NCI-H2196 treated with DMSO at 0.1 percent for 48 hours (cell line): ENCODE results near the gene MYO7B.

Experiments used
- DNase-seq: peaks from one replicate; lab custom pipeline; 2025; ENCODE audit not compliant: unreplicated experiment; lab: John Stamatoyannopoulos, UW

MYO7B gene

GRCh38 chr2:127586136-127586535 is 50.7 kb downstream of the MYO7B start:
- DNase-seq, result no peak

GRCh38 chr2:127586746-127587295 is 51.3 kb downstream of the MYO7B start:
- DNase-seq, result no peak

DNA sequence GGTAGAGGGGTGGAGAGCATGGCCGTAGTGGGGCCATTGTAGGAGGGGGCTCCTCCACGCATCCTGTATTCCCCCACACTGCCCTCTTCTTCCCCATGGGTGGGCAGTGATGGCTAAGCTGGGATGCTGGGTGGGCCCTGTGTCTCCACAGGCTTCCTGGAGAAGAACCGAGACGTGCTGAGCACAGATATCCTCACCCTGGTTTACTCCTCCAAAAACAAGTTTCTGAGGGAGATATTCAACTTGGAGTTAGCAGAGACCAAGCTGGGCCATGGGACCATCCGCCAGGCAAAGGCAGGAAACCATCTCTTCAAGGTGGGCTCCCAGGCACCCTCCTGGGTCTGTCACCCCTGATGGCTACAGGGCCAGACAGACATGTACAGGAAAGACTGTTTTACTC is 52.8 kb downstream of the MYO7B start:
- DNase-seq, result no peak

- DNase-seq, result no peak
Measured at GRCh38 chr2:127589358-127589757, 53.9 kb downstream of the MYO7B start.

DNA sequence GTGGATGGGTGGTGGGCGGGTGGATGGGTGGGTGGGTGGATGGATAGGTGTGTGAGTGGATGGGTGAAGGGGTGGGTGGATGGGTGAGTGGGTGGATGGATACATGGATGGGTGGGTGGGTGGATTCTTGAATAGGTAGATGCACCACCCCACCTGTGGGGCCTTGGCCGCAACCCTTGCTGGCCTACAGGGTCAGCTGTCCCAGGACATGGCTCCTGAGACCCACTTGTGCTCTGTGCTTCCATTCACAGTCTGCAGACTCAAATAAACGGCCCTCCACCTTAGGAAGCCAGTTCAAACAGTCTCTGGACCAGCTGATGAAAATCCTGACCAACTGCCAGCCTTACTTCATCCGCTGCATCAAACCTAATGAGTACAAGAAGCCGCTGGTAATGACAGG is 54.4 kb downstream of the MYO7B start:
- no peak for DNase-seq

- no peak for DNase-seq
Measured at GRCh38 chr2:127590386-127591190, 55.1 kb downstream of the MYO7B start.

DNA sequence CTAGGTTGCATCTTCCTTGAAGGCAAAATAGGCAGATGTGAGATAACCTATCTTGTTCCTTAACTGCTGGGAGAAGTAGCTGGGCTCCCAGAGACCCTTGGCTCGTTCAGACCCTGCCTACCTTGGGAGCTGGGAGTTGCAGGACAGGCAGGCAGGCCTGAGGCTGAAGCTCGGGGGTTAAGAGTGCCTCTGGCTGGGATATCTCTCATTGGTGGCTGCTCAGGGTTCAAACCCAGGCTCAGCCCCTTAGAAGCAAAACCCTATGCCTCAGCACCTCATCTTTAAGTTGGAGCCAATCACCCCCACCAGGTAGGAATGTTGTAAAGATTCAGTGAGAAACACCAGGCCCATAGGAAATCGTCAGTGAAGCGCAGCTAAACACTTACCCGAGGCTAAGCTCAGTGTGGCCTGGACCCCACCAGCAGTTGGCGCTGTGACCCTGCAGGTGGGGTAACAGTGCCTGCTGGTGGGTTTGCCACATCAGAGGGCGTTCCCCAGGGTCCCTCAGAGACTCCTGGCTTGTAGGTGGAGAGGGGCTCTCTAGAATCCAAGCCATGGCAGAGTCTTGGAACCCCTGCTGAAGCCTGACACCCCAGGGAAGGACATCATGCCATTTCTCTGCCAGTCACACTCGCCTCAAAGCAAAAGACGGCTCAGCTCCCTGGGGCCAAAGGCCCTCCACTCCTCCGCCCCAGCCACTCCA is 55.9 kb downstream of the MYO7B start:
- DNase-seq, result no peak

DNA sequence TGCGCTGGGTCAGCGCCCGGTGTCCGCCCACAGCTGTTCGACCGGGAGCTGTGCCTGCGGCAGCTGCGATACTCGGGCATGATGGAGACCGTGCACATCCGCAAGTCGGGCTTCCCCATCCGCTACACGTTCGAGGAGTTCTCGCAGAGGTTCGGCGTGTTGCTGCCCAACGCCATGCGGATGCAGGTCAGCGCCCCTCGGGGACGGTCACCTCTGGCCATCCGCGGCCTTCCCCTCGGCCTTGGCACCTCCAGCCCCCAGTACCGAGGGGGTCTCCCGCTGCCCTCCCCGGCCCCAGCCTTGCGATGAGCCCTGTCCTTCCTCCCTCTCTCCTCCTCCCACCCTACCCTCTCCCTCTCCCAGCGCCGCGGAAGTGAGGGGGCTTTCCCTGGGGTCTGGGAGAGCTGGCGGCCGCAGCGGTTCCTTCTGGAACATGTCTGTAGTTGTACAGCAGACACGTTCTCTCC is 57.3 kb downstream of the MYO7B start:
- no peak for DNase-seq

- DNase-seq, result no peak
Measured at GRCh38 chr2:127593228-127594115, 58.0 kb downstream of the MYO7B start.

DNA sequence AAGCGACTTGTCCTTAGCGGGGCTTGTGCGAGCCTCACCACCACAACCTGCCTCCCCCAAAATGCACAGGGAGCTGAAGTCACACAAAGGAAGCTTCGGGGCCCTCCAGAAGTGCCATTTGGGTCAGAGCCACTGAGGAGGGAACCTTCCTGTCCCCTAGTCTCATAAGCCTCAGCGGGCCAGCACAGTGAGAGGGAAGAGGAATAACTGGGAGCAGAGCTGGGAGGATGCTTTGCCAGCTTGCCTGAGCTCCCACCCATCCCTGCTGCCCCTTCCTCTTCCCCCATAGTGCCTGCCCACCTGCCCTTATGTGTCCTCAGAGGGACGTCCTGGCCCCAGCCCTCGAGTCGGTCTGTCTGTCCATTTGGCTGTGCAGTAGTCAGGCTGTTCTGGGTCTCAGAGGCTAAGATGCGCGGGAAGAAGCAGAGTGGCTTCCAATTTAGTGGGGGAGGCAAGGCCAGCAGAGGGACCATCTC is 58.7 kb downstream of the MYO7B start:
- no peak for DNase-seq

DNA sequence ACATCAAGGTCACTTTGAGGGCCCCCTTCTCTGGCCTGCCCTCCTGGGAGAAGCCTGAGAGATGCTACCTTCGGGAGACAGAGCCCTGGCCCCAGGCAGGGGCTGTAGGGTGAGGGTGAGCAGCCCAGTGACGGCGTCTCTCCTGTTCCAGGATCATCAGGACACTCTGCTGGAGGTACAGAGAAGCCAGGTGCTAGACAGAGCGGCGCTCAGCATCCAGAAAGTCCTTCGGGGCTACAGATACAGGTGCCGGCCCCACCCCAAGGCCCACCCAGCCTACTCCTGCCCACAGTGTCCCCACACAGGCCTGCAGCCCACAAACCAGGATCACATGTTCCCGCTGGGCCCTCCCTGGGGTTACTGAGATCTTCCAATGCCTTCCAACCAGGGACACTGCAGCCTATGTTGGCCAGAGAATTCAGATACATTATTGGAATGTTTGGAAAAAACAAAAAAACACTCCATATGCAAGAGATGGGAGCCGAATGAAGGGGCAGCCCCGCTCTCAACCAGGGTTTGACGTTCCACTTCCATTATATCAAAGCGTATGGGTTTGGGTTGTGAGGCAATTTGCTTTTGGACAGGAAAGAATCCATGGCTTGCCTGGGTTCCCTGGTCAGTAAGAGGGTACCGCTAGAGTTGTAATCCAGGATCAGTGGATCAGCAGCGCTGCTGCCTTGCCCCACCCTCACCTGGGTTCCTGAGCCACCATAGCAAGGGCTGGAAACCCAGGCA is 61.0 kb downstream of the MYO7B start:
- DNase-seq, result no peak

- no peak for DNase-seq
Measured at GRCh38 chr2:127597046-127597983, 61.8 kb downstream of the MYO7B start.

DNA sequence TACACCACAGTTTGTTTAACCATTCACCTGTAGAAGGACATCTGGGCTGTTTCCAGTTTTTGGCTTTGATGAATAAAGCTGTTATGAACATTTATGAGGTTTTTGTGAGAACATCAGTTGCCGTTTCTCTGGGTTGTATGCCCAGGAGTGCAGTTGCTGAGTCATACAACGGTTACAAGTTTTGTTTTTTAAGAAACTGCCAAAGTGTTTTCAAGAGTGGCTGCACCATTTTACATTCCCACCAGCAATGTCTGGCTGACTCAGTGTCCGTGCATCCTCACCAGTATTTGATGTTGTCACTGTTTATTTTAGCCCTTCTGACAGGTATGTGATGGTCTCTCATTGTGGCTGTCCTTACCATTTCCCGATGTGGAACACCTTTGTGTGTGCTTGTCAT is 62.5 kb downstream of the MYO7B start:
- no peak for DNase-seq

DNA sequence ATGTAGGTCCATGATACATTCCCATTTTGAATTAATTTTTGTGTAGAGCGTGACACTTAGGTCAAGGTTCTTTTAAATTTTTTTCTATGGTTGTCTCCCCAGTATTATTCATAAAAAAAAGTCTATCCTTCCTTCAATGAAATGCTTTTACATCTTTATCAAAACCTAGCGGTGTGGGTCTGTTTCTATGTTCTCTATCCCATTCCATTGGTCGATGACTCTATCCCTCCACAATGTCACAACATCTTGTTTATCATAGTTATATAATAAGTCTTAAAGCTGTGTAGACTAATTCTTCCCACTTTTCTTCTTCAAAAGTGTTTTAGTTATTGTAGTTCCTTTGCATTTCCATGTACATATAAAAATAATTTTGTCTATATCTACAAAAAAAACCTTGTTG is 63.2 kb downstream of the MYO7B start:
- no peak for DNase-seq

DNA sequence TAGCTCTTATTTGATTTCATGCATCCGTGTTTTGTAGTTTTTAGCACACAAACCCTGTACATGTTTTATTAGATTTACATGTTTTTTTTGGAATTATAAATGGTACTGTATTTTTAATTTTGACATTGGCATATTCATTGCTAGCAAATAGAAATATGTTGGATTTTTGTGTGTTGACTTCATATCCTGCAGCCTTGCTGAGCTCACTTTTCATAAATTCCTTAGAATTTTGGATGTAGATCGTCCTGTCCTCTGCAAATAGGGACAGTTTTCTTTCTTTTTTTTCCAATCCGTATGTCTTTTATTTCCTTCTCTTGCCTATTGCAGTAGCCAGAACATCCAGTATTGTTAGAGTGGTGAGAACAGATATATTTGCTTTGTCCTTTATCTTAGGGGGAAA is 63.7 kb downstream of the MYO7B start:
- DNase-seq, result no peak

- no peak for DNase-seq
Measured at GRCh38 chr2:127604986-127605385, 69.5 kb downstream of the MYO7B start.

DNA sequence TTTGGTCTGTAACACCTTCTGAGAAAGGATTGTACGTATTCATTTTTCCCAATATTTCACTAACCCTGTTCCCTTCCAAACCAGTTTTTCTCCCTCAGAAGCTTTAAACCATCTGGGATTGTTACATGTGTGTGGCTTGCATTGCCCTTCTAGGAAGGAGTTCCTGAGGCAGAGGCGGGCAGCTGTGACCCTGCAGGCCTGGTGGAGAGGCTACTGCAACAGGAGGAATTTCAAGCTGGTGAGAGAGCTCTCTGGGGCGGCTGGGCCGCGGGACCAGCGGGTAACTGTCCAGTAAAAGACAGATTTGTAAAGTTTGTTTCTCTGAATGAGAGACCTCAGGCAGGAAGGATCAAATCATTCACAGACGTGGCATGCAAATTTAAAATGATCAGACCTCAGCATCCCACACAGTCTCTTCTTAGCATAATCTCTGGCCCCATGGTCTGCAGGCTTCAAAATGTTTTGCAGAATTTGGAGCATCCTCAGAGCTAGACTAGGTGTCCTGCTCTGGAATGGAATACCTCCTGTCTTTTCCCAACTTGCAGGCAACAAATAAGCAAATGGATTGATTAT is 70.3 kb downstream of the MYO7B start:
- no peak for DNase-seq

DNA sequence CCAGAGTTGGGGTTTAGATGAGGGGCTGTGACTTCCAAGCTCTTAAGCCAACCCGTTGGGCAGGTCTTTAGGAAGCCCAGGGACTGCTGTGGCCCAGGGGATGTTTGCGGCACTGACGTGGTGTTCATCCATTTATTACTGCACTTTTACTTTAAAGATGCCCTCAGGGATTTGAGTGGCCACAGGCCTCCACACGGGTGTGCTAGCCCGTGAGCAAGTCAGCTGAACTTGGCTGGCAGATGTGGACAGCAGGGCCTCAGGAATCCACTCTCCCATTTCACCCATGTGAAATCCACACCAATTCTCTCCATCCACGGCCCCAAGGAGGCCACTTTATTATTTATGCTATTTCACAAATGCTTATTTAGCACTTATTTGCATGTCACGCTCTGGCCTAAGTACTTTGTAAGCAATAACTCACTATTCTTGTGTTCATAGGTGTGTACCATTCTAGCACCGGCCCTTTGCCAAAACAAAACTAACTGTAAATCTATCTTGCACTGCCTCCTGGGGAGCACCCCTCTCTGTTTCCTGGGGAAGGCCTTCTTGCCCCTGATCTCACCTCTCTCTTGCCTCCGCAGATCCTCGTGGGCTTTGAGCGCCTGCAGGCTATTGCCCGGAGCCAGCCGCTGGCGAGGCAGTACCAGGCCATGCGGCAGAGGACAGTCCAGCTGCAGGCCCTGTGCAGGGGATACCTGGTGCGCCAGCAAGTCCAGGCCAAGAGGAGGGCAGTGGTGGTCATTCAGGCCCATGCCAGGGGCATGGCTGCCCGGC is 71.3 kb downstream of the MYO7B start:
- DNase-seq, result no peak
